Measurements from ENCODE around the gene EXD2.

DNA sequence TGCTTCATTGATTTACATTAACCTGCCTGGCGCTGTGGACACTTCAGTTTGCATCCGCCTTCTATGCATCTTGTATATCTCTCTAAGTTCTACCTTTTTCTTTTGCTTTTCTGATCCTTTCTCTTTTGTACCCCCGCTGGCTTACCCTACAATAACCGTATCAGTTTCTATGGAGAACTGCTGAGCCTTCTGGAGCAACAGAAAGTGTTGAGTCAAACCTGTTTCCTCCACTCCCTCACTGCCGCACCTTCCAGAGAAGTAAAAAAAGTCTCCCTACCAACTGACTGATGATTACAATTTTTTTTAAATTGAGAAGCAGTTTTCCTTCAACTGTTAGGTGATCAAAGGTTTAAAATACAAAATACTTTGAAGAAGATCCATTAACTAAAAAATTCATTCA, 17.4 kb downstream of the EXD2 start:
- TF ChIP-seq POLR2A (IDR thresholded peaks at IDR 0.05) (no peak), CTCF (IDR thresholded peaks at IDR 0.05) (no peak)

Data from lower leg skin (tissue), 3 donors.